NOMO-1 treated with dmso at 0.1 percent for 144 hours (cell line): ENCODE measurements around the gene PAX2.
"Not testable (repeated sequence)": the region's sequence is repeated elsewhere in the genome, so short reads cannot be mapped to it uniquely, and the experiment has no call there.

ENCODE experiments used
- DNase-seq: peaks from one replicate; lab custom pipeline; 2025; ENCODE audit not compliant: unreplicated experiment; lab: John Stamatoyannopoulos, UW

Gene PAX2

DNA sequence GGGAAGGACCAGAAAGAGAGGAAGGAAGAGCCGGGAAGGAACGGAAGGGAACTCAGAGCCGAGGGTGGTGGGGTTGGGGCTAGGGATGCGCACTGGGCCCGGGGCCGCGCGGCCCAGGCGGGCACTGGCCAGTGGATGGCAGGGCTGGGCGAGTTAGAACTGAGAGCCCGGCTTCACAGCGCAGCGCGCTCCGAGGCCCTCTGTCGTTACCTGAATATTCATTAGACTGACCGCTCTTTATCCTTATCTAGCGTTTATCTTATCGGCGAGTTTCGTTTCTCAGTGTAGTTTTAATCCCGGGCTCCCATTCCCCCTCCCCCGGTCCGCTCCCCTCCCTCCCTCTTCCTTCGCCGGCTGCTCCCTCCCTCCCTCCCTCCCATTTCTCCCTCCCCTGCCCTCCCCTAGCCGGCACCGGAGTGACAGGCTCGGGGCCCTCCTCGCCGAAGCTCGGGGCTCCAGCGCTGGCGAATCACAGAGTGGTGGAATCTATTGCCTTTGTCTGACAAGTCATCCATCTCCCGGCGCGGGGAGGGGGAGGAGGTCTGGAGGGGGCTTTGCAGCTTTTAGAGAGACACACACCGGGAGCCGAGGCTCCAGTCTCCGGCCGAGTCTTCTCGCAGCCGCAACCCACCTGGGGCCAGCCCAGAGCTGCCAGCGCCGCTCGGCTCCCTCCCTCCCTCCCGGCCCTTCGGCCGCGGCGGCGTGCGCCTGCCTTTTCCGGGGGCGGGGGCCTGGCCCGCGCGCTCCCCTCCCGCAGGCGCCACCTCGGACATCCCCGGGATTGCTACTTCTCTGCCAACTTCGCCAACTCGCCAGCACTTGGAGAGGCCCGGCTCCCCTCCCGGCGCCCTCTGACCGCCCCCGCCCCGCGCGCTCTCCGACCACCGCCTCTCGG, at the start of gene PAX2:
TSS of gene PAX2 (plus strand) at position 596 of the 895 bp plus-strand sequence. CDS start 679 bp downstream, outside the sequence.
- DNase-seq, result no peak

- no peak for DNase-seq
These were observed 48.9 kb upstream of the PAX2 start for GRCh38 chr10:100696477-100696901.

DNA sequence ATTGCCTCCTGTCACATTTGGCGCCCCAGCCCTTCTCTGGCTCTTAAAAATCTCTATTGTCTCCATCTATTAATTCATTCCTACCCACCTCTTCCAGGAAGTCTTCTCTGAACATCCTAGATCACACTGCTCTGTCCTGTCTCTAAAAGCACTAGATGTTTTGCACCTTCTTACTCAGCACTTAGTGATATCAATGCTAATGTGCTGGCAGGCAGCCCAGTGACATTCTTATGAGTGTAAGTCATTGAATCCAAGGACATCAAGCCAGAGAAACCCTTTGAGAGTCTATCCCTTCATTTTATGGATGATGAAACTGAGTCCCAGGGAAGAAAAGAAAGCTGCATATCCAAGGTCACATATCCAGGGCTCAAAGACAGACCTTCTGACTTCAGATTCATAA, 48.3 kb upstream of the PAX2 start:
- DNase-seq, result no peak

DNA sequence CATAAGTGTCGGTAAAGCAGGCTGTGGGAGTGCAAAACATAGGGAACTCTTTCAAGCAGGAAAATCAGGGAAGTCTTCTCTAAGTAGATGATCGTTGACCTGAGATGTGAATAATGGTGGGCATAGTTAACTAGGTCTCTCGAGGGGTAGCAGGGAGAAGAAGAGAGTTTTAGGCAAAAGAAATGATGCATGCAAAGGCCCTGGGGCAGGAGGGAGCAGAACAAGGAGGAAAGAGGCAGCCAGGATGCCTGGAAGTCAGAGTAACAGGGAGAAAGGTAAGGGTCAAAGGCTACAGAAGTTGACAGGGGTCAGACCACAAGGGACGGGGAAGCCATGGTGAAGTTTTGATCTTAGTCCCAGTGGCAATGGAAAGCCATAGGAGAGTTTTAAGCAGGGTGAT, 47.8 kb upstream of the PAX2 start:
- DNase-seq, result no peak

- DNase-seq, result not testable (repeated sequence)
These were observed 43.7 kb upstream of the PAX2 start for GRCh38 chr10:100701704-100702103.

- DNase-seq, result no peak
These were observed 40.2 kb upstream of the PAX2 start for GRCh38 chr10:100705139-100705538.

DNA sequence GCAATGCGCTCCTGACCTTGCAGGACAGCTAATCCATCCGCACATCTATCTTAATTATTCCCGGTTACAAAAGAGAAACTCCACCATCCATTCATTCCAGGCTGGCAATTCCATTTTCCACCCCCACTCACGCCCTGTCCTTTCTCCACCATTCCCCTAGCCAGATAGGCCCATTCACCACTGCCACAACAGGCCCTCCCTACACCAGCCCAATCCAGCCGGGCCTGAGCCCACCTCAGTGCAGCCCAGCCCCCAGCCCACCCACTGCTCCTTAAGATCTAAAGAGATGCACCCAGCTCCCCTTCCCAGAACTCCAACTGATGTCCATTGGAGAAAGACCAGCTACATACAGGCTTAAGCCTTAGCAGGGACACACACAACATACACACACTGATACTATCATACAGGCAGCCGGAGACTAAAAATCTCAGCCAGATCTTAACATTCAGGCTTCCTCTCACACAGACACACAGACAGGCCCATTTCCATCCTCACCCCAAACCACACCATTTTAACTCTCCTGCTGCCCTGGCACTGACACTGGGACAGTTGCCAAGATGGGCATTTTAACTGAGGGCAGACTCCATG, 38.0 kb upstream of the PAX2 start:
- no peak for DNase-seq

GRCh38 chr10:100709146-100710082, 36.0 kb upstream of the PAX2 start:
- no peak for DNase-seq

DNA sequence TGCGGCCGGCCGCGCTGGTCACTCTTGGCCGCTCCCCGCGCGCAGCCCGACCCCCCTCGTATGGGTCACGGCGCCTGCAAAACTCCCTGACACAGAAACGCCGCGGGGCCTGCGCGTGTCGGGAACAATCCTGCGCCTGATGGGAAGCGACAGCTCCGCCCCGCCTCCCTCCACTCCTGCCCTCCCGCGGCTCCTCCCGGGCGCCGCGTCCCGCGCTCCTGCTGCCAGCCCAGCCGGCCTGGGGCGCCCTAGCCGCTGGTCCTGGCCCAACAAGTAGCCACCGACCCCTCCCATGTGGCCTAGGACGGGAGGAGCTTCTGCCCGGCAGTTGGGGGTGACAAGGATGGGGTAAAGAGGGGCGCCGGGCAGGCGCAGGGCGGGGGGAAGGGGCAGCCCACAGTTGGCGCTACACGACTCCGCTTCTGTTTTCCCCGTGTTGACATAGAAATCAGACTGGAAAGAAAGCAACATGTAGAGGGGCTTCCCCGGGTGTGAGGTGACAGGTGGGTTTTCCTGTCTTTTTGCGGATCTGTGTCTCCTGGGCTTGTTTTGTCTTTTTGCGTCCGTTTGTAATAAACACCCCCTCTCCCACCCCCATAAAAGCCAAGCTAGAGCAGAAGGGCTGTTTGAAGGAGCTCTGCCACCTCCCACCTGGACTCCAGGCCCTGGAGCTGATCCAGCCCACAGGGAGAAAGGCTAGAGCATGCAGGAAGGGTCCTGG, 35.1 kb upstream of the PAX2 start:
- no peak for DNase-seq

GRCh38 chr10:100713049-100713858, 32.1 kb upstream of the PAX2 start:
- DNase-seq, result no peak

- DNase-seq, result no peak
These were observed 31.4 kb upstream of the PAX2 start for GRCh38 chr10:100713859-100714565.

DNA sequence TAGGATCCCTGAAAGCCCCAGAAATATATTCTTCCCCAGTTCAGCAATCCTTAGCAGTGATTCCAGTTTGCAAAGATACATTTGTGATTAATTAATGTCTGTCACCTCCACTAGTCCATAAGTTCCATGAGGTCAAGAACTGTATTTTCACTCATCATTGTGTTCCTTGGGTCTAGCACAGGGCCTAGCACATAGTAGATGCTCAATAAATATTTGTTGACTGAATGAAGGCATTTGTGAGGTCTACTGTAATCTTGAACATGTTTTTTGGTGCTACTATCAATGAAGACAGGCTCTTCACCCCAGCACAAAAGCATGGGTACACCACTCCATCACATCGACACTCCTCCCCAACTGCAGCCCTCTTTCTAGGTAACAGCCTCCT, 30.8 kb upstream of the PAX2 start:
- no peak for DNase-seq

DNA sequence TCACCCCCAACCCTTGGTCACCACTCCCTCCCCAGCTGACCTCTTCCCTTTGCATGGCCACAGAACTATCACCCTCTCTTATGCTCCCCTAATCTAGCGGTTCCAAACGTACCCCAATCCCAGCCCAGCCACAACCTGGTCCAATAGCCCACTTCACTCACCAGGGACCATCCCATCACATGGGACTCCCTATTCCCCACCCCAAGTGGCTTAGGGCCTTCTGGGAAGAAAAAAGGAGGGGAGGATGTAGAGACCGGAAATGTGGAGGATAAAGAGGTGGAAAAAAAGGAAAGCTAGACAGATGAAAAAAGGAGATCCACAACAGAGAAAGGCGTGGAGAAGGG, 30.3 kb upstream of the PAX2 start:
- DNase-seq, result no peak

GRCh38 chr10:100715445-100716385, 29.7 kb upstream of the PAX2 start:
- no peak for DNase-seq

DNA sequence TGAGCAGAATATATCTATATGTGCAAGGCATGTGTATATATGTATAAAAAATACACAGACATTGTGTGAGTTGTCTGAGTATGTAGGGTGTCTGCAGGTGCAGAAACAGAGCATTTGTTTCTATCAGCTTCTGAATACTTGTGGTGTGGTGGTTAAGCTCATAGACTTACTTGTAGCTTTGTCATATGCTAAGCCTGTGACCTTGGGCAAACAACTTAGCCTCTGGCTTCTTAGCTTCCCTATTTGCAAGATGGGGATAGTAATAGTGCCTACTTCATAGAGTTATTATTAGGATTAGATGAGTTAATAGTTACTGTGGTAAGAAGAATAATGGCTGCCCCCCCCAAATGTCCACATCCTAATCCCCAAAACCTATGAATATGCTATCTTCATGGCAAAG, 28.2 kb upstream of the PAX2 start:
- DNase-seq, result no peak

DNA sequence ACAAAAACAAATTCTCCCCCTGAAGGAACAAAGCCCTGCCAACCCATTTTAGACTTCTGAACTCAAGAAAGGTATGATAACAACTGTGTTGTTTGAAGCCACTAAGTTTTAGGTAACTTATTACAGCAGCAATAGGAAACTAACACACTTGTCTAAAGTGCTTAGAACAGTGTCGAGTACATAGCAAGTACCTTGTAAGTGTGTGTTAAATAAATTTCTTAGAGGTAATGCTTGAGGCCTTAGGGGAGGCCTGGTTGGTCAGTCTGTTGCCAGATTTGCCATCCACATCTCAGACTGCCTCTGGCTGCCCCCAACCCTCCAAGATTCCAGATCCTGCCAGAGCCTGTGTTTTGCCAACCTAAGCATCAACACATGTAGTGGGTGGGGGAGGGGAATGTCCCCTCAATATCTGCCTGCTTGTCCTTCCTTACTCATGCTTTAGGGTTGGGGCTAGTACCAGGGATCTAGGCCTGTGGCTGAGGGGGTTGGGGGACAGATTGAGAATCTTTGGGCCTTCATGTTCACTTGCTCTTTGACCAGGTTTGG, 27.1 kb upstream of the PAX2 start:
- no peak for DNase-seq

DNA sequence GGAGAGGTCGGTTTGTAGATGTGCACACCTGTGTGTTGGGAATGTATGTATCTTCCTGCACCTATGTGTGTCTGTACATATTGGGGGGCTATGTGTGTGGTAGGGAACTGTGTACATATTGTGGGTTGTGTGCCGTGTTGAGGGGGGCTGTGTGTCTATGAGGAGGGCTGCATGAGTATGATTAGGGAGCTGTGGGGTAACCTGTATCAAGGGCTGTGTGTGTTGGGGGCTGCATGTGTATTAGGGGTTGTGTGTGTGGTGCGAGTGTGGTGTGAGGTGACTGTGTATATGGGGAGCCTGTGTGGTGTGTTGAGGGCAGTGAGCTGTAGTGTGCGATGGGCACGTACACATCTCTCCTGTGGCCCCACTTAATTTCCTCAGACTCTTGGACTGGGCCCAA, 22.2 kb upstream of the PAX2 start:
- DNase-seq, result no peak
